ENCODE results near the gene PNPLA8.

DNA sequence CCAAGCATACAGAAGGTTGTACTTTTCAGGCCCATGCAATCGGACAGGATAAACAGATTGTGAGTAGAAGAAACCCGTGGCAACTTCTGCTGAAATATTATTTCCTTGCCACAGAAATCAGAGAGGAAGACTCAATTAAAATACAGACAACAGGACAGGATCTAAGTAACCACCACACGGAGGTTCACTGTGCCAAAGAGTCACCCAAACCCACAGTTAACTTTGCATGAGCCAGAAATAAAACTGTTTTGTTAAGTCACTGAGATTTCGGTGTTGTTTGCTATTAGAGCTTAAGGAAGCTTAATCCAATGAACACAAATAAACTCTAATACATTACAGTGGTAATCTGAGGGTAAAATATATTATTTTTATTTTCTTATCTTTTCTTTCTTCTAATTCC, 14.0 kb downstream of the PNPLA8 start:
- no peak for TF ChIP-seq POLR2A (IDR thresholded peaks at IDR 0.05; ENCODE audit: extremely low read depth, insufficient read length)
- TF ChIP-seq, protein P1, sequence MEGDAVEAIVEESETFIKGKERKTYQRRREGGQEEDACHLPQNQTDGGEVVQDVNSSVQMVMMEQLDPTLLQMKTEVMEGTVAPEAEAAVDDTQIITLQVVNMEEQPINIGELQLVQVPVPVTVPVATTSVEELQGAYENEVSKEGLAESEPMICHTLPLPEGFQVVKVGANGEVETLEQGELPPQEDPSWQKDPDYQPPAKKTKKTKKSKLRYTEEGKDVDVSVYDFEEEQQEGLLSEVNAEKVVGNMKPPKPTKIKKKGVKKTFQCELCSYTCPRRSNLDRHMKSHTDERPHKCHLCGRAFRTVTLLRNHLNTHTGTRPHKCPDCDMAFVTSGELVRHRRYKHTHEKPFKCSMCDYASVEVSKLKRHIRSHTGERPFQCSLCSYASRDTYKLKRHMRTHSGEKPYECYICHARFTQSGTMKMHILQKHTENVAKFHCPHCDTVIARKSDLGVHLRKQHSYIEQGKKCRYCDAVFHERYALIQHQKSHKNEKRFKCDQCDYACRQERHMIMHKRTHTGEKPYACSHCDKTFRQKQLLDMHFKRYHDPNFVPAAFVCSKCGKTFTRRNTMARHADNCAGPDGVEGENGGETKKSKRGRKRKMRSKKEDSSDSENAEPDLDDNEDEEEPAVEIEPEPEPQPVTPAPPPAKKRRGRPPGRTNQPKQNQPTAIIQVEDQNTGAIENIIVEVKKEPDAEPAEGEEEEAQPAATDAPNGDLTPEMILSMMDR (IDR thresholded peaks at IDR 0.05; ENCODE audit: low read depth, low read length): no peak
